ENCODE data around the gene HSD17B14.

HSD17B14 gene

DNA sequence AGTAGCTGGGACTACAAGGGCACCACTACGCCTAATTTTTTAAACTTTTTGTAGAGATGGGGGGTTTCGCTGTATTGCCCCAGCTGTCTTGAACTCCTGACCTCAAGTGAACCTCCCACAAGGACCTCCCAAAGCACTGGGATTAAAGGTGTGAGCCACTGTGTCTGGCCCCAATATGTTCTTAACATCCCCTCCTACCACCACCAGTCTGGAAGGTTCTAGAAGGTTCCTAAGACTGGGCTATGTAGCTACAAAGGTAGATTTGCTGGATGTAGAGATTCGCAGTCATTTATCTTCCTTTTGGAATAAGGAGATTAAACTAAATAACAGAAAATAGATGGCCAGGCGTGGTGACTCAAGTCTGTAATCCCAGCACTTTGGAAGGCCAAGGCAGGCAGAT, 5.3 kb downstream of the HSD17B14 start:
- Histone ChIP-seq H3K27me3 (ENCODE audit: insufficient read depth, low read length, poor library complexity) (no peaks in the 10 kb centered on the region), H3K79me1 (ENCODE audit: low read length) (no peaks in the 10 kb centered on the region), H4K8ac (ENCODE audit: low read depth, low read length) (no peak overlapping the region), H3K4me1 (ENCODE audit: control insufficient read depth, low read depth, low read length) (no peaks in the 10 kb centered on the region), H3K4ac (ENCODE audit: low read depth, low read length) (no peak overlapping the region), H2BK15ac (replicated peaks; ENCODE audit: low read depth) (no peak overlapping the region), H3K27ac (ENCODE audit: low read depth, low read length) (peak overlapping the region; percentile 3), H2AK5ac (ENCODE audit: low read length) (no peak overlapping the region), H3K9ac (ENCODE audit: low read length) (no peak overlapping the region), H3K23ac (ENCODE audit: low read length) (no peak overlapping the region), H3K56ac (ENCODE audit: low read length) (no peak overlapping the region), H3K4me3 (ENCODE audit: low read length) (no peak overlapping the region), H3K4me2 (ENCODE audit: low read length) (no peak overlapping the region), H3K36me3 (ENCODE audit: control insufficient read depth, insufficient read depth, low read length) (no peaks in the 10 kb centered on the region), H3K18ac (ENCODE audit: low read length) (no peak overlapping the region), H3K79me2 (ENCODE audit: control insufficient read depth, insufficient read depth, low read length) (no peaks in the 10 kb centered on the region), H4K5ac (ENCODE audit: low read length) (no peak overlapping the region), H2BK5ac (ENCODE audit: low read length) (no peak overlapping the region), H2BK120ac (ENCODE audit: low read depth, low read length) (no peak overlapping the region)
- no CpG with 5 or more reads among the region's 4 CpGs for WGBS (ENCODE audit: extremely low coverage, insufficient coverage, low lambda C conversion rate)
- peak; percentile 43 for DNase-seq

DNA sequence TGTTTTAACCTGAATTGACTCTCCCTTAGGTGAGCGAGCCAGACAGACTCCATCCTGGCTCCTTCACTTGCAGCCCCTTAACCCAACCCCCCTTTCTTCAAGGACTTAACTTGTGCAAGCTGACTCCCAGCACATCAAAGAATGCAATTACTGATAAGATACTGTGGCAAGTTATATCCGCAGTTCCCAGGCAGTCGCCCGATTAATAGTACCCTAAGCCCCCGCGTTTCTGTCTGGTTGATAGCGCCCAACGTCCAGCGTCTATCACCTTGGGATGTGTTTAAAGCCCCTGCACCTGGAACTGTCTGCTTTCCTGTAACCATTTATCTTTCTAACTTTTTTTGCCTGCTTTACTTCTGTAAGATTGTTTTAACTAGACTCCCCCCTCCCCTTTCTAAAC, 6.2 kb downstream of the HSD17B14 start:
- WGBS (ENCODE audit: extremely low coverage, insufficient coverage, low lambda C conversion rate), result no CpG with 5 or more reads among the region's 9 CpGs
- H3K4me2 ChIP-seq (ENCODE audit: low read length), result no peak overlapping the region

DNA sequence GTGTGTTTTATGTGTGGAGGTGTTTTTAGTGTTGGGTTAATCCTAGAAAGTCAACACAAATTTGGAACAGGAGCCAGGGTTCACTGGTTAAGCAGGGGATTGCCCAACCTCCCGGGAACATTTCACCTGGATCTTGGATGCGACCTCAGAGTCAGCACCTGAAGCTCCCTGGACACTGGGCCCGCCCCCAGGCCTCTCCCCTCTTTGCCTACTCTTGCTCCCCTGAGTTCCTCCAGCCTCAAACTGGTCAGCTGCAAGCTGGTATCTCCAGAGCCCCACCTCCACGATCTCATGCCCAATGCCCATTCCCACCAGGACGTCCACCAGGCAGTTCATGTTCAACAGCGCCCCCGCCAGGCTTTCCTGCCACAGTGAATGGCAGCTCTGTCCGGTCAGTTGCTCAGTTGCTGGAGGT, 9.7 kb downstream of the HSD17B14 start:
- no peak overlapping the region for H4K8ac ChIP-seq (ENCODE audit: low read depth, low read length)
- no peak overlapping the region for H3K4ac ChIP-seq (ENCODE audit: low read depth, low read length)
- no peak overlapping the region for H3K4me2 ChIP-seq (ENCODE audit: low read length)
- H3K9ac ChIP-seq (ENCODE audit: low read length), result no peak overlapping the region
- no peaks in the 10 kb centered on the region for H3K27me3 ChIP-seq (ENCODE audit: insufficient read depth, low read length, poor library complexity)
- no peak overlapping the region for H3K23ac ChIP-seq (ENCODE audit: low read length)
- H3K56ac ChIP-seq (ENCODE audit: low read length), result no peak overlapping the region
- H3K4me3 ChIP-seq (ENCODE audit: low read length), result no peak overlapping the region
- H2BK120ac ChIP-seq (ENCODE audit: low read depth, low read length), result no peak overlapping the region
- H3K79me2 ChIP-seq (ENCODE audit: control insufficient read depth, insufficient read depth, low read length), result no peaks in the 10 kb centered on the region
- H4K5ac ChIP-seq (ENCODE audit: low read length), result no peak overlapping the region
- H2BK15ac ChIP-seq (replicated peaks; ENCODE audit: low read depth), result no peak overlapping the region
- peak; percentile 44 for DNase-seq
- no peaks in the 10 kb centered on the region for H3K36me3 ChIP-seq (ENCODE audit: control insufficient read depth, insufficient read depth, low read length)
- no peaks in the 10 kb centered on the region for H3K79me1 ChIP-seq (ENCODE audit: low read length)
- H3K4me1 ChIP-seq (ENCODE audit: control insufficient read depth, low read depth, low read length), result no peaks in the 10 kb centered on the region
- no CpG with 5 or more reads among the region's 8 CpGs for WGBS (ENCODE audit: extremely low coverage, insufficient coverage, low lambda C conversion rate)
- no peak overlapping the region for H3K18ac ChIP-seq (ENCODE audit: low read length)
- no peak overlapping the region for H2AK5ac ChIP-seq (ENCODE audit: low read length)
- H2BK5ac ChIP-seq (ENCODE audit: low read length), result no peak overlapping the region
- H3K27ac ChIP-seq (ENCODE audit: low read depth, low read length), result no peak overlapping the region

More for the DNA sequence above, 6.2 kb downstream of the HSD17B14 start:
- Histone ChIP-seq H3K79me1 (ENCODE audit: low read length) (no peaks in the 10 kb centered on the region), H3K27ac (ENCODE audit: low read depth, low read length) (peak overlapping the region; percentile 81), H4K8ac (ENCODE audit: low read depth, low read length) (no peak overlapping the region), H3K4me3 (ENCODE audit: low read length) (no peak overlapping the region), H2BK120ac (ENCODE audit: low read depth, low read length) (no peak overlapping the region), H3K23ac (ENCODE audit: low read length) (no peak overlapping the region), H4K5ac (ENCODE audit: low read length) (no peak overlapping the region), H2AK5ac (ENCODE audit: low read length) (no peak overlapping the region), H3K4ac (ENCODE audit: low read depth, low read length) (no peak overlapping the region), H3K79me2 (ENCODE audit: control insufficient read depth, insufficient read depth, low read length) (no peaks in the 10 kb centered on the region), H3K18ac (ENCODE audit: low read length) (no peak overlapping the region), H2BK15ac (replicated peaks; ENCODE audit: low read depth) (no peak overlapping the region), H3K36me3 (ENCODE audit: control insufficient read depth, insufficient read depth, low read length) (no peaks in the 10 kb centered on the region), H3K56ac (ENCODE audit: low read length) (no peak overlapping the region), H2BK5ac (ENCODE audit: low read length) (no peak overlapping the region), H3K9ac (ENCODE audit: low read length) (no peak overlapping the region), H3K4me1 (ENCODE audit: control insufficient read depth, low read depth, low read length) (no peaks in the 10 kb centered on the region), H3K27me3 (ENCODE audit: insufficient read depth, low read length, poor library complexity) (no peaks in the 10 kb centered on the region)
- DNase-seq, result peak; percentile 78

GRCh38 chr19:48822514-48822913, 13.8 kb downstream of the HSD17B14 start:
- 100% methylated on average over 2 of the region's 2 CpGs for WGBS (ENCODE audit: extremely low coverage, insufficient coverage, low lambda C conversion rate)
- Histone ChIP-seq H3K27ac (ENCODE audit: low read depth, low read length) (no peak overlapping the region), H3K79me2 (ENCODE audit: control insufficient read depth, insufficient read depth, low read length) (no peaks in the 10 kb centered on the region), H3K9ac (ENCODE audit: low read length) (no peak overlapping the region), H2BK120ac (ENCODE audit: low read depth, low read length) (no peak overlapping the region), H2BK15ac (replicated peaks; ENCODE audit: low read depth) (no peak overlapping the region), H3K79me1 (ENCODE audit: low read length) (no peaks in the 10 kb centered on the region), H3K56ac (ENCODE audit: low read length) (no peak overlapping the region), H4K5ac (ENCODE audit: low read length) (no peak overlapping the region), H4K8ac (ENCODE audit: low read depth, low read length) (no peak overlapping the region), H2BK5ac (ENCODE audit: low read length) (no peak overlapping the region), H3K18ac (ENCODE audit: low read length) (no peak overlapping the region), H3K27me3 (ENCODE audit: insufficient read depth, low read length, poor library complexity) (no peaks in the 10 kb centered on the region), H3K36me3 (ENCODE audit: control insufficient read depth, insufficient read depth, low read length) (no peaks in the 10 kb centered on the region), H3K4me2 (ENCODE audit: low read length) (no peak overlapping the region), H3K4me3 (ENCODE audit: low read length) (no peak overlapping the region), H3K4me1 (ENCODE audit: control insufficient read depth, low read depth, low read length) (no peaks in the 10 kb centered on the region), H3K4ac (ENCODE audit: low read depth, low read length) (no peak overlapping the region), H2AK5ac (ENCODE audit: low read length) (no peak overlapping the region), H3K23ac (ENCODE audit: low read length) (no peak overlapping the region)
- DNase-seq, result no peak

GRCh38 chr19:48821633-48822032, 14.7 kb downstream of the HSD17B14 start:
- DNase-seq, result no peak
- Histone ChIP-seq H3K23ac (ENCODE audit: low read length) (no peak overlapping the region), H2AK5ac (ENCODE audit: low read length) (no peak overlapping the region), H2BK120ac (ENCODE audit: low read depth, low read length) (no peak overlapping the region), H2BK5ac (ENCODE audit: low read length) (no peak overlapping the region), H4K5ac (ENCODE audit: low read length) (no peak overlapping the region), H3K4me3 (ENCODE audit: low read length) (no peak overlapping the region), H4K8ac (ENCODE audit: low read depth, low read length) (no peak overlapping the region), H3K9ac (ENCODE audit: low read length) (no peak overlapping the region), H3K79me2 (ENCODE audit: control insufficient read depth, insufficient read depth, low read length) (no peaks in the 10 kb centered on the region), H3K4me1 (ENCODE audit: control insufficient read depth, low read depth, low read length) (no peaks in the 10 kb centered on the region), H3K36me3 (ENCODE audit: control insufficient read depth, insufficient read depth, low read length) (no peaks in the 10 kb centered on the region), H3K18ac (ENCODE audit: low read length) (no peak overlapping the region), H3K79me1 (ENCODE audit: low read length) (no peaks in the 10 kb centered on the region), H2BK15ac (replicated peaks; ENCODE audit: low read depth) (no peak overlapping the region), H3K56ac (ENCODE audit: low read length) (no peak overlapping the region), H3K4me2 (ENCODE audit: low read length) (no peak overlapping the region), H3K4ac (ENCODE audit: low read depth, low read length) (no peak overlapping the region), H3K27me3 (ENCODE audit: insufficient read depth, low read length, poor library complexity) (no peaks in the 10 kb centered on the region), H3K27ac (ENCODE audit: low read depth, low read length) (no peak overlapping the region)
- 100% methylated on average over 5 of the region's 5 CpGs for WGBS (ENCODE audit: extremely low coverage, insufficient coverage, low lambda C conversion rate)

- H3K18ac ChIP-seq (ENCODE audit: low read length), result no peak overlapping the region
- H3K4me1 ChIP-seq (ENCODE audit: control insufficient read depth, low read depth, low read length), result no peaks in the 10 kb centered on the region
- no peak overlapping the region for H2BK120ac ChIP-seq (ENCODE audit: low read depth, low read length)
- H3K56ac ChIP-seq (ENCODE audit: low read length), result no peak overlapping the region
- no peak overlapping the region for H3K23ac ChIP-seq (ENCODE audit: low read length)
- H3K4me3 ChIP-seq (ENCODE audit: low read length), result no peak overlapping the region
- no peaks in the 10 kb centered on the region for H3K27me3 ChIP-seq (ENCODE audit: insufficient read depth, low read length, poor library complexity)
- H3K9ac ChIP-seq (ENCODE audit: low read length), result no peak overlapping the region
- no peak overlapping the region for H2BK15ac ChIP-seq (replicated peaks; ENCODE audit: low read depth)
- H4K8ac ChIP-seq (ENCODE audit: low read depth, low read length), result no peak overlapping the region
- no peak overlapping the region for H4K5ac ChIP-seq (ENCODE audit: low read length)
- DNase-seq, result no peak
- no peak overlapping the region for H2BK5ac ChIP-seq (ENCODE audit: low read length)
- WGBS (ENCODE audit: extremely low coverage, insufficient coverage, low lambda C conversion rate), result no CpG with 5 or more reads among the region's 4 CpGs
- H3K4ac ChIP-seq (ENCODE audit: low read depth, low read length), result no peak overlapping the region
- no peak overlapping the region for H2AK5ac ChIP-seq (ENCODE audit: low read length)
- H3K36me3 ChIP-seq (ENCODE audit: control insufficient read depth, insufficient read depth, low read length), result no peaks in the 10 kb centered on the region
- no peaks in the 10 kb centered on the region for H3K79me2 ChIP-seq (ENCODE audit: control insufficient read depth, insufficient read depth, low read length)
- no peak overlapping the region for H3K27ac ChIP-seq (ENCODE audit: low read depth, low read length)
- H3K4me2 ChIP-seq (ENCODE audit: low read length), result no peak overlapping the region
- H3K79me1 ChIP-seq (ENCODE audit: low read length), result no peaks in the 10 kb centered on the region
Observed at GRCh38 chr19:48819366-48819816, 16.9 kb downstream of the HSD17B14 start.

Data from mesendoderm (in vitro differentiated cells).